ENCODE results near the gene ZNF804B.

DNA sequence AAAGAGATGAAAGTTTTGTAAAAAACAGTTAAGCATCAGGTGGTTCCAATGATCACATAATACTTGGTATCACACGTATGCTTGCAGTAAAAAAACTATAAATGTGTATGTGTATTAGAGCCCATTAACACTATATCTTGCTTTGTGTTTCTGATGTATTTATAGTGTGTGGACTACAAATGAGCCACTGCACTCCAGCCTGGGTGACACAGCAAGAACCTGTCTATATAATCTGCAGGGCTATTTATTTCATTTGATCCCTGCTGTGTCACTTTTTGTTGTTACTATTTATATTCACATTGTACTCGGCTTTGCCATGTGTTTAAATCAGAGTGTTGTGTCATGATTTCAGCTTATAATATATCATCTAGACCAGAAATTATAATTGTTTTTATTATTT is 523.8 kb downstream of the ZNF804B start:
- TF ChIP-seq JUND (IDR thresholded peaks at IDR 0.05) (no peak), EGR1 (IDR thresholded peaks at IDR 0.05; ENCODE audit: low read depth in 2 of 2) (no peak), CTCF (IDR thresholded peaks at IDR 0.05; ENCODE audit: low read depth, low read length, missing input control) (no peak), GABPA (IDR thresholded peaks at IDR 0.05 in 1 of 2, conservative IDR thresholded peaks at IDR 0.05 in 1 of 2) (no peak), SP1 (IDR thresholded peaks at IDR 0.05) (no peak), YY1 (IDR thresholded peaks at IDR 0.05) (no peak), TAF1 (conservative IDR thresholded peaks at IDR 0.05) (no peak), NR2F2 (IDR thresholded peaks at IDR 0.05) (no peak), ATF3 (IDR thresholded peaks at IDR 0.05) (no peak), FOXA1 (IDR thresholded peaks at IDR 0.05) (no peak), REST (IDR thresholded peaks at IDR 0.05) (no peak)
- TF ChIP-seq, protein P1, sequence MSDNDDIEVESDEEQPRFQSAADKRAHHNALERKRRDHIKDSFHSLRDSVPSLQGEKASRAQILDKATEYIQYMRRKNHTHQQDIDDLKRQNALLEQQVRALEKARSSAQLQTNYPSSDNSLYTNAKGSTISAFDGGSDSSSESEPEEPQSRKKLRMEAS (IDR thresholded peaks at IDR 0.05) = no peak

Data from liver (tissue), 3 donors.